ENCODE measurements around the gene HNF4A. TPM values are rescaled to one million over a fixed set of nuclear protein-coding genes. Genes with fewer than 3 reads are reported as not detected.

Gene HNF4A
- total and polyA plus RNA-seq, 2 of the 13 experiments (the other 11 are each of a cell fraction or from before 2014, with no cell fraction given), result 80.9 to 169 TPM

- peak; percentile 85; the same call in 1 of the 2 replicates for TF ChIP-seq SNAPC4 (CRISPR knock-in tag; IDR thresholded peaks at IDR 0.05)
- no peak for TF ChIP-seq PHF21A (CRISPR knock-in tag; IDR thresholded peaks at IDR 0.05)
- TF ChIP-seq ZSCAN20 (CRISPR knock-in tag; IDR thresholded peaks at IDR 0.05; ENCODE audit: borderline replicate concordance), result no peak
- TF ChIP-seq KLF6 (CRISPR knock-in tag; IDR thresholded peaks at IDR 0.05), result no peak
- no peak for TF ChIP-seq ZNF780A (CRISPR knock-in tag; IDR thresholded peaks at IDR 0.05)
- TF ChIP-seq ZFP82 (CRISPR knock-in tag; IDR thresholded peaks at IDR 0.05; ENCODE audit: borderline replicate concordance), result no peak
- TF ChIP-seq MIER2 (CRISPR knock-in tag; IDR thresholded peaks at IDR 0.05), result no peak
- peak; percentile 20 for TF ChIP-seq ZNF781 (CRISPR knock-in tag; IDR thresholded peaks at IDR 0.05; ENCODE audit: borderline replicate concordance, not compliant biosample characterization)
- TF ChIP-seq CCAR2 (optimal IDR thresholded peaks at IDR 0.05; ENCODE audit: low read depth, low read length), result peak; percentile 76
- no peak for TF ChIP-seq AKAP8 (CRISPR knock-in tag; IDR thresholded peaks at IDR 0.05)
- TF ChIP-seq ZNF629 (CRISPR knock-in tag; conservative IDR thresholded peaks at IDR 0.05), result no peak
- no peak for TF ChIP-seq MYNN (CRISPR knock-in tag; IDR thresholded peaks at IDR 0.05; ENCODE audit: low read depth)
- TF ChIP-seq ZBTB4 (CRISPR knock-in tag; IDR thresholded peaks at IDR 0.05; ENCODE audit: borderline replicate concordance), result no peak
- 0 out of 2 replicates have a peak, but pooled peaks have one; percentile 18 for TF ChIP-seq ZNF572 (CRISPR knock-in tag; IDR thresholded peaks at IDR 0.05)
- no peak for TF ChIP-seq ZNF7 (CRISPR knock-in tag; IDR thresholded peaks at IDR 0.05)
- no peak for TF ChIP-seq ZBTB33 (CRISPR knock-in tag; IDR thresholded peaks at IDR 0.05)
- no peak for TF ChIP-seq JARID2 (CRISPR knock-in tag; IDR thresholded peaks at IDR 0.05; ENCODE audit: insufficient replicate concordance)
- peak; percentile 69; the same call in 1 of the 2 replicates for TF ChIP-seq ZNF264 (CRISPR knock-in tag; IDR thresholded peaks at IDR 0.05)
- TF ChIP-seq NFRKB (IDR thresholded peaks at IDR 0.05), result no peak
Measured at GRCh38 chr20:44401770-44402390, 46.4 kb downstream of the HNF4A start (continued).
